Ascending aorta (tissue), 2 donors: ENCODE data around the gene NFKB1. TPM values are rescaled to one million over a fixed set of nuclear protein-coding genes. Genes with fewer than 3 reads are reported as not detected.
"Not testable (repeated sequence)": the region's sequence is repeated elsewhere in the genome, so short reads cannot be mapped to it uniquely, and the experiment has no call there.

Experiments
- DNase-seq, 2 donors: peaks; one replicate each; pipeline ENCODE4 v3.0.0-alpha.2; 2019; ENCODE audit warnings: low spot score in 2 of 2
- H3K27ac ChIP-seq, 2 donors: fragments of 200-600 bp; sonication (generic); one replicate each; pipeline ENCODE4 v1.5.1; 2016 to 2017; ENCODE audit warnings: mild to moderate bottlenecking in 1 of 2
- H3K27me3 ChIP-seq: fragments of 200-600 bp; sonication (generic); one replicate; pipeline ENCODE4 v1.5.1; 2017
- H3K36me3 ChIP-seq, 2 donors: fragments of 200-600 bp; sonication (generic); one replicate each; pipeline ENCODE4 v1.5.1; 2016
- H3K4me1 ChIP-seq, 2 donors: fragments of 200-600 bp; sonication (generic); one replicate each; pipeline ENCODE4 v1.5.1; 2016 to 2017; ENCODE audit warnings: mild to moderate bottlenecking in 1 of 2
- H3K4me3 ChIP-seq, 2 donors: fragments of 200-600 bp; sonication (generic); one replicate each; pipeline ENCODE4 v1.5.1; 2016 to 2017; ENCODE audit warnings: mild to moderate bottlenecking in 1 of 2
- H3K9me3 ChIP-seq, 2 donors: fragments of 200-600 bp; sonication (generic); one replicate each; pipeline ENCODE4 v1.5.1; 2016
- CTCF ChIP-seq, 3 experiments: fragments of 200-600 bp in 2 of 3; fragments of 450-650 bp in 1 of 3; sonication (generic) in 2 of 3; IDR thresholded peaks; one replicate each; pipeline ENCODE4 v1.5.1; 2016 to 2019; ENCODE audit warnings: antibody characterized with exemption in 3 of 3, mild to moderate bottlenecking in 1 of 3, moderate library complexity in 1 of 3
- intact Hi-C: fragments of 100-400 bp; cut with DNase I; formaldehyde crosslinking; loops from one replicate; pipeline ENCODE4 v1.15.1; 2023
- total RNA-seq: library from RNA; depleted of rRNA; stranded (reverse); fragments of >200 nt; gene quantifications from one replicate; pipeline ENCODE4 v1.1.0, GENCODE V29; 2016

The NFKB1 gene
- total RNA-seq, 1 donor from 2014 or later = 34.5 TPM

GRCh38 chr4:102610476-102610875 lies 109.3 kb downstream of the NFKB1 start:
- no peaks in the 10 kb centered on the region for H3K9me3 ChIP-seq
- no peak for TF ChIP-seq CTCF (IDR thresholded peaks at IDR 0.05)
- no peak overlapping the region for H3K4me3 ChIP-seq
- no peak overlapping the region for H3K27ac ChIP-seq
- H3K36me3 ChIP-seq = peaks cover 68 to 93% of the 10 kb centered on the region in 2 donors
- DNase-seq = no peak
- H3K4me1 ChIP-seq = no peaks in the 10 kb centered on the region
- intact Hi-C loops = no loop called here
- no peaks in the 10 kb centered on the region for H3K27me3 ChIP-seq

GRCh38 chr4:102612210-102612609 lies 111.1 kb downstream of the NFKB1 start:
- intact Hi-C loops = no loop called here
- Histone ChIP-seq H3K27ac (no peak overlapping the region), H3K4me3 (no peak overlapping the region), H3K27me3 (no peaks in the 10 kb centered on the region), H3K9me3 (no peaks in the 10 kb centered on the region), H3K36me3 (peaks cover 74 to 88% of the 10 kb centered on the region in 2 donors), H3K4me1 (no peaks in the 10 kb centered on the region)
- no peak for TF ChIP-seq CTCF (IDR thresholded peaks at IDR 0.05)
- no peak for DNase-seq

GRCh38 chr4:102612824-102613366 lies 111.7 kb downstream of the NFKB1 start:
- Histone ChIP-seq H3K27ac (peak overlapping the region in 1 of 2 donors; percentile 50), H3K36me3 (peaks cover 68 to 81% of the 10 kb centered on the region in 2 donors), H3K4me1 (no peaks in the 10 kb centered on the region), H3K9me3 (no peaks in the 10 kb centered on the region), H3K4me3 (no peak overlapping the region), H3K27me3 (no peaks in the 10 kb centered on the region)
- TF ChIP-seq CTCF (IDR thresholded peaks at IDR 0.05) = no peak
- intact Hi-C loops = no loop called here
- no peak for DNase-seq

GRCh38 chr4:102614801-102615200 lies 113.6 kb downstream of the NFKB1 start:
- no peaks in the 10 kb centered on the region for H3K9me3 ChIP-seq
- H3K27me3 ChIP-seq = no peaks in the 10 kb centered on the region
- no peaks in the 10 kb centered on the region for H3K4me1 ChIP-seq
- no peak overlapping the region for H3K4me3 ChIP-seq
- peaks cover 55 to 65% of the 10 kb centered on the region in 2 donors for H3K36me3 ChIP-seq
- intact Hi-C loops = no loop called here
- H3K27ac ChIP-seq = no peak overlapping the region
- no peak for DNase-seq
- no peak for TF ChIP-seq CTCF (IDR thresholded peaks at IDR 0.05)

- H3K36me3 ChIP-seq = peaks cover 38 to 48% of the 10 kb centered on the region in 2 donors
- intact Hi-C loops = no loop called here
- H3K9me3 ChIP-seq = no peaks in the 10 kb centered on the region
- H3K4me1 ChIP-seq = no peaks in the 10 kb centered on the region
- H3K27me3 ChIP-seq = no peaks in the 10 kb centered on the region
- no peak overlapping the region for H3K4me3 ChIP-seq
- TF ChIP-seq CTCF (IDR thresholded peaks at IDR 0.05) = no peak
- no peak overlapping the region for H3K27ac ChIP-seq
- no peak for DNase-seq
Observed at GRCh38 chr4:102616636-102617035, 115.5 kb downstream of the NFKB1 start.

- intact Hi-C loops, H3K4me1 ChIP-seq, DNase-seq, H3K27me3 ChIP-seq, H3K27ac ChIP-seq, H3K9me3 ChIP-seq, H3K4me3 ChIP-seq: not testable (repeated sequence)
- H3K36me3 ChIP-seq = peaks cover 17 to 24% of the 10 kb centered on the region in 2 donors
Observed at GRCh38 chr4:102619021-102619420, 117.9 kb downstream of the NFKB1 start.

GRCh38 chr4:102619776-102620631 lies 118.8 kb downstream of the NFKB1 start:
- intact Hi-C loops = loop anchor here (1.0 to 5.0 kb wide), 5 partner anchors 188 to 471 kb away; partner anchors contain the start of genes CISD2 and UBE2D3
- H3K27ac ChIP-seq = peak overlapping the region; percentile 52 to 62
- not testable (repeated sequence) for DNase-seq, H3K4me3 ChIP-seq, H3K9me3 ChIP-seq, H3K27me3 ChIP-seq, H3K4me1 ChIP-seq
- peaks cover 9 to 15% of the 10 kb centered on the region in 2 donors for H3K36me3 ChIP-seq
